Ectodermal cell (in vitro differentiated cells): ENCODE results near the gene DOLK.

Experiments used
- H3K27ac ChIP-seq: 2 replicates; pipeline ENCODE4 v1.7.0; 2013; ENCODE audit warnings: mild to moderate bottlenecking, low read depth, low read length; ENCODE audit not compliant: insufficient read depth, poor library complexity, severe bottlenecking
- H3K27me3 ChIP-seq: 2 replicates; pipeline ENCODE4 v1.7.0; 2013; ENCODE audit warnings: mild to moderate bottlenecking, low read length; ENCODE audit not compliant: insufficient read depth, control insufficient read depth, poor library complexity, severe bottlenecking
- H3K36me3 ChIP-seq: one replicate; pipeline ENCODE4 v1.7.0; 2013; ENCODE audit warnings: low read length; ENCODE audit not compliant: control insufficient read depth, insufficient read depth
- H3K4me1 ChIP-seq: one replicate; pipeline ENCODE4 v1.7.0; 2013; ENCODE audit warnings: low read length; ENCODE audit not compliant: control insufficient read depth, insufficient read depth
- H3K4me3 ChIP-seq: 2 replicates; pipeline ENCODE4 v1.7.0; 2013; ENCODE audit warnings: low read depth, low read length, control low read depth; ENCODE audit not compliant: insufficient read depth
- H3K9me3 ChIP-seq: 2 replicates; pipeline ENCODE4 v1.7.0; 2013; ENCODE audit warnings: mild to moderate bottlenecking, low read length, moderate library complexity; ENCODE audit not compliant: control insufficient read depth
- WGBS, 2 experiments: methylation state at CpG; one replicate each; pipeline ENCODE4 v1.1.7; 2013; ENCODE audit warnings: missing lambda C conversion rate in 2 of 2; 5-methylcytosine and 5-hydroxymethylcytosine counted together

DOLK gene

GRCh38 chr9:128898845-128899565 lies 48.4 kb downstream of the DOLK start:
- no peaks in the 10 kb centered on the region for H3K9me3 ChIP-seq
- WGBS, 2 experiments = 94 to 97% methylated on average over 18 of the region's 18 CpGs
- H3K36me3 ChIP-seq = no peaks in the 10 kb centered on the region
- peaks cover 4% of the 10 kb centered on the region for H3K4me1 ChIP-seq
- no peak overlapping the region for H3K4me3 ChIP-seq
- H3K27me3 ChIP-seq = no peaks in the 10 kb centered on the region
- H3K27ac ChIP-seq = no peak overlapping the region

DNA sequence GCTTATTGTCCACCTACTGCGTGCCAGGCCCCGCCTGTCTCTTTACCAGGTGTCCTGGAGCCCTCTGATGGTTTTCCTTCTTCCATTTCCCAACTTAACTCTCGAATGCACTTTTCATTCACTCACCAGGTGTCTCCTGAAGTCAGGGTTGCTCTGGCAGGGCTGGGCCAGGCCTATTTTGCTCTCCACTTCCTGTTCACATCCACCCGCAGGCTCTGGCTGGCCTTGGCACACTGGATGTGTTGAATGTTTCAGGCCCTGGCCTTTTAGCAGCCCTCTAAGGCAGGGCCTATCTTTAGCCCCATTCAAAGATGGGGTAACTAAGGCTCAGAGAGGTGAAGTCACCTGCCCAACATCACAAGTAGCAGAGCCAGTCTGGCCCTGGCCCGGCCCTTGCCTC lies 49.0 kb downstream of the DOLK start:
- Histone ChIP-seq H3K4me1 (peaks cover 4% of the 10 kb centered on the region), H3K4me3 (no peak overlapping the region), H3K27ac (no peak overlapping the region), H3K27me3 (no peaks in the 10 kb centered on the region), H3K9me3 (no peaks in the 10 kb centered on the region), H3K36me3 (no peaks in the 10 kb centered on the region)
- WGBS, 2 experiments = 91 to 95% methylated on average over 5 of the region's 5 CpGs

DNA sequence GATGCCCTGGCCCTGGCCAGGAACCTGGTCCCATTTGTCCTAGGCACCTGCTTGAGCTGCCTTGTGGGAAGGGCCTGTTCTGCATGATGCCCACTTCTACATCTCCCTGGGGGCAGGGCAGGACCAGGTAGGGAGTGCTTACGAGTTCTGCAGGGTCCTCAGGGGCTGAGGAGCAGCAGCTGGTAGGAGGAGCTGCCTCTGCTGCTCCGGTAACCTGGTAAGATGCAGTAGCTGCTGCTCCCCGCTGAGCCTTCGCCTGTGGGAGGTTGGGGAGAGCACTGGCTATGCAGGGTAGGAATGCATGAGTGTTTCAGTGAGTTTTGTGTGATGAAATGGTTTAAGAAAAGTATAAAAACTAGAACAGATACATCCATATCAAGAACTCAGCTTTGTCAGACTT lies 51.8 kb downstream of the DOLK start:
- Histone ChIP-seq H3K27ac (no peak overlapping the region), H3K27me3 (no peaks in the 10 kb centered on the region), H3K36me3 (peaks cover 10% of the 10 kb centered on the region), H3K4me1 (peaks cover 4% of the 10 kb centered on the region), H3K9me3 (no peaks in the 10 kb centered on the region), H3K4me3 (no peak overlapping the region)
- WGBS, 2 experiments = 17 to 30% methylated on average over 4 of the region's 4 CpGs
